K562 (cell line): ENCODE data around the gene DAPK1. TPM values are rescaled to one million over a fixed set of nuclear protein-coding genes. Genes with fewer than 3 reads are reported as not detected.

Experiments
- CTBP1 ChIP-seq: fragments of 450-650 bp; IDR thresholded peaks from 2 replicates; pipeline ENCODE4 v1.6.1; 2016; ENCODE audit warnings: borderline replicate concordance
- E2F6 ChIP-seq, 2 experiments: IDR thresholded peaks; 2 replicates each; pipeline ENCODE4 v1.6.1; 2011; ENCODE audit warnings: borderline replicate concordance in 1 of 2, control low read depth in 1 of 2, low read depth in 1 of 2, low read length in 1 of 2, mild to moderate bottlenecking in 1 of 2, mixed read lengths in 1 of 2, moderate library complexity in 1 of 2; ENCODE audit not compliant: insufficient read depth in 1 of 2, insufficient read length in 1 of 2, poor library complexity in 1 of 2, severe bottlenecking in 1 of 2; ENCODE audit errors: extremely low read depth in 1 of 2
- HMGN3 ChIP-seq: IDR thresholded peaks from 2 replicates; pipeline ENCODE4 v1.6.1; 2011; ENCODE audit warnings: borderline replicate concordance, low read depth, mild to moderate bottlenecking, mixed read lengths, low read length; ENCODE audit not compliant: insufficient read length; ENCODE audit errors: extremely low read depth
- HNRNPL ChIP-seq: fragments of 200-400 bp; formaldehyde crosslinking; IDR thresholded peaks from 2 replicates; pipeline ENCODE4 v1.6.1; 2017; ENCODE audit warnings: low read depth, mild to moderate bottlenecking, low read length
- ZBTB5 ChIP-seq: fragments of 450-650 bp; IDR thresholded peaks from 2 replicates; pipeline ENCODE4 v1.6.1; 2017; ENCODE audit warnings: antibody characterized with exemption
- ZBTB8A ChIP-seq: fragments of 450-650 bp; IDR thresholded peaks from 2 replicates; pipeline ENCODE4 v1.6.1; 2018; ENCODE audit warnings: mild to moderate bottlenecking, moderate library complexity; ENCODE audit not compliant: partially characterized antibody
- ZC3H11A ChIP-seq: IDR thresholded peaks from 2 replicates; pipeline ENCODE4 v1.6.1; 2012; ENCODE audit warnings: low read depth, low read length, improper control_type of control experiment
- ZNF77 ChIP-seq: fragments of 250-450 bp; sonication (Bioruptor Pico); IDR thresholded peaks from 2 replicates; pipeline ENCODE4 v1.5.0; 2020
- polyA plus RNA-seq, 8 experiments: library from polyadenylated mRNA; depleted of rRNA in 4 of 8; stranded (reverse) in 5 of 8; unstranded in 3 of 8; fragments of >200 nt; fragmentation: Nextera tagmentation in 2 of 8; fragmentation: Illumina TruSeq in 1 of 8; extraction: Ambion mirVana in 2 of 8; extraction: Trizol in 1 of 8; gene quantifications; 2 replicates each; pipeline versions ENCODE4 v1.2.1 to v1.2.3, GENCODE V29; 2011 to 2014; ENCODE audit warnings: inconsistent platforms in 1 of 8, missing spikeins in 1 of 8
- total RNA-seq, 7 experiments: library from RNA; depleted of rRNA in 6 of 7; stranded (reverse); fragments of >200 nt in 6 of 7; fragmentation: Illumina TruSeq in 2 of 7; extraction: Trizol in 2 of 7; gene quantifications; 2 replicates each; pipeline versions ENCODE4 v1.2.1 to v1.2.3, GENCODE V29; 2011 to 2021; ENCODE audit warnings: low replicate concordance in 1 of 7

Gene DAPK1
- total and polyA plus RNA-seq, 9 of the 15 experiments (the other 6 are each of a cell fraction or from before 2014, with no cell fraction given) = 1.7 to 26.4 (median 15.8) TPM

- TF ChIP-seq ZC3H11A (no peak), E2F6 (IDR thresholded peaks at IDR 0.05; ENCODE audit: borderline replicate concordance in 1 of 2, extremely low read depth in 1 of 2, insufficient read depth in 1 of 2, insufficient read length in 1 of 2, low read depth in 1 of 2, low read length in 1 of 2, poor library complexity in 1 of 2, severe bottlenecking in 1 of 2) (no peak), CTBP1 (no peak), ZNF77 (CRISPR knock-in tag) (no peak), HMGN3 (no peak), HNRNPL (no peak), ZBTB8A (no peak), ZBTB5 (no peak)
Observed at GRCh38 chr9:87731321-87731720, 233.7 kb downstream of the DAPK1 start (continued).
